RWPE2 (cell line): ENCODE measurements around the gene PTPRB.
A peak's percentile ranks its signal among the peaks of the same experiment; 100 is the strongest.

Experiments used
- ATAC-seq: fragments of 200-7000 bp; cut with Tn5 transposase; 3 replicates; pipeline ENCODE4 v1.9.1; 2021; ENCODE audit warnings: low read depth
- DNase-seq: peaks from one replicate; pipeline ENCODE4 v3.0.0-alpha.2; 2020; ENCODE audit warnings: low spot score
- H3K27ac ChIP-seq: fragments of 450-650 bp; 2 replicates; pipeline ENCODE4 v1.5.1; 2017; ENCODE audit warnings: mild to moderate bottlenecking; ENCODE audit not compliant: poor library complexity, severe bottlenecking
- H3K27me3 ChIP-seq: fragments of 250-450 bp; sonication (Bioruptor Pico); 2 replicates; pipeline ENCODE4 v1.5.1; 2021; ENCODE audit warnings: mild to moderate bottlenecking, moderate library complexity; ENCODE audit not compliant: insufficient read depth, poor library complexity, severe bottlenecking
- H3K36me3 ChIP-seq: fragments of 250-450 bp; sonication (Bioruptor Pico); 2 replicates; pipeline ENCODE4 v1.5.1; 2020; ENCODE audit warnings: low read depth, mild to moderate bottlenecking, moderate library complexity
- H3K4me1 ChIP-seq: fragments of 250-450 bp; sonication (Bioruptor Pico); 2 replicates; pipeline ENCODE4 v1.5.1; 2021; ENCODE audit warnings: mild to moderate bottlenecking, moderate library complexity; ENCODE audit not compliant: insufficient read depth, poor library complexity, severe bottlenecking
- H3K4me3 ChIP-seq: fragments of 250-450 bp; sonication (Bioruptor Pico); 2 replicates; pipeline ENCODE4 v1.5.1; 2021; ENCODE audit warnings: mild to moderate bottlenecking, moderate library complexity; ENCODE audit not compliant: severe bottlenecking
- H3K9me3 ChIP-seq: fragments of 250-450 bp; sonication (Bioruptor Pico); 2 replicates; pipeline ENCODE4 v1.5.1; 2021; ENCODE audit warnings: mild to moderate bottlenecking, moderate library complexity; ENCODE audit not compliant: severe bottlenecking
- CTCF ChIP-seq: fragments of 450-650 bp; IDR thresholded peaks from one replicate; pipeline ENCODE4 v1.5.1; 2017; ENCODE audit warnings: mild to moderate bottlenecking, moderate library complexity; ENCODE audit not compliant: poor library complexity, severe bottlenecking

PTPRB gene

GRCh38 chr12:70639535-70639934, 2.3 kb upstream of the PTPRB start:
- H3K27me3 ChIP-seq, result no peaks in the 10 kb centered on the region
- H3K36me3 ChIP-seq, result no peaks in the 10 kb centered on the region
- peak overlapping the region; percentile 39 for H3K27ac ChIP-seq
- no peak for TF ChIP-seq CTCF
- H3K4me3 ChIP-seq, result no peak overlapping the region
- peaks cover 24% of the 10 kb centered on the region for H3K4me1 ChIP-seq
- no peaks in the 10 kb centered on the region for H3K9me3 ChIP-seq
- ATAC-seq (no peak), DNase-seq (no peak)

DNA sequence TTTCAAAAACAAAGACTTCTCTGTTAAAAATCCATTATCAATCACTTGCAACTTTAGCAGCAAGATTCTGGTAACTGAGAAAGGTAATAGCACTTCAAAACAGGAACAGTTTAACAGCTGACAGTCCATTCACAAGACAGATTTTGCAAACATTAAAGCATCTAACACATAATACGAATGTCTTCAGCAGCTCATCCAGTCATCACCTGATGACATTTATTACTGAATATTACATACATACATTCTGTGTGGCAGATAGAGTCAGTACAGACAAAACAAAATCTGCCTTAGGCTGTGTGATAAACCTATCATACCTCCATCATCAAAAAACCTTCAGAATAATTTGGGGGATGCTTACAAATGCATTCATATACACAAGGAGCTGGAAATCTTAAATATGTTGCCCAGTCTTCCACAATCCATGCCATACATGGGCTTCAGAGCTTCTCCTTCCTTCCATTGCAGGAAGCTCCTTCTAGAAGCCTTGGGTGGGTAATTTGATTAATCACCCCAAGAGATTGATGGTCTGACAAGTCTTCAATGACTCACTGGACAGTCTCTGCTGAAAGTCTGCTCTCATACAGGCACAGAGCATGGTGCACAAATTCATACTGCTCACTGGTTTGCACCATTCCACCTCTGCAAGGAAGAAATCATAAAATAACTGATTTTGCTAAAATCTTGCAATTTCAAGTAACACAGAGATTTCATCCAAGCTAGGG, 1.6 kb upstream of the PTPRB start:
- DNase-seq (no peak), ATAC-seq (peak; percentile 84)
- H3K36me3 ChIP-seq, result no peaks in the 10 kb centered on the region
- peaks cover 17% of the 10 kb centered on the region for H3K4me1 ChIP-seq
- H3K27ac ChIP-seq, result peak overlapping the region; percentile 39
- no peak overlapping the region for H3K4me3 ChIP-seq
- H3K9me3 ChIP-seq, result no peaks in the 10 kb centered on the region
- H3K27me3 ChIP-seq, result no peaks in the 10 kb centered on the region
- no peak for TF ChIP-seq CTCF

- no peaks in the 10 kb centered on the region for H3K9me3 ChIP-seq
- H3K27me3 ChIP-seq, result no peaks in the 10 kb centered on the region
- DNase-seq (no peak), ATAC-seq (no peak)
- no peak overlapping the region for H3K27ac ChIP-seq
- H3K4me1 ChIP-seq, result peaks cover 13% of the 10 kb centered on the region
- no peaks in the 10 kb centered on the region for H3K36me3 ChIP-seq
- H3K4me3 ChIP-seq, result no peak overlapping the region
- TF ChIP-seq CTCF, result no peak
These were observed 1.5 kb downstream of the PTPRB start for GRCh38 chr12:70635755-70636154.

GRCh38 chr12:70628701-70629480, 8.3 kb downstream of the PTPRB start:
- H3K27me3 ChIP-seq, result no peaks in the 10 kb centered on the region
- H3K36me3 ChIP-seq, result no peaks in the 10 kb centered on the region
- no peak overlapping the region for H3K27ac ChIP-seq
- no peak for DNase-seq
- ATAC-seq, result no peak
- no peak overlapping the region for H3K4me3 ChIP-seq
- H3K9me3 ChIP-seq, result no peaks in the 10 kb centered on the region
- no peak for TF ChIP-seq CTCF
- H3K4me1 ChIP-seq, result no peaks in the 10 kb centered on the region

- H3K4me1 ChIP-seq, result no peaks in the 10 kb centered on the region
- H3K9me3 ChIP-seq, result no peaks in the 10 kb centered on the region
- no peaks in the 10 kb centered on the region for H3K27me3 ChIP-seq
- no peak overlapping the region for H3K4me3 ChIP-seq
- ATAC-seq, result no peak
- H3K36me3 ChIP-seq, result no peaks in the 10 kb centered on the region
- no peak for DNase-seq
- no peak overlapping the region for H3K27ac ChIP-seq
- TF ChIP-seq CTCF, result no peak
These were observed 9.6 kb downstream of the PTPRB start for GRCh38 chr12:70627677-70628076.
